Nephron (organoid): ENCODE measurements around the gene GPR173.

Experiments used
- H3K27ac Mint-ChIP-seq, 3 experiments: 2 replicates each; pipeline ENCODE4 v1.8.0; 2020; ENCODE audit warnings: mixed read lengths in 3 of 3, mild to moderate bottlenecking in 2 of 3, moderate library complexity in 1 of 3
- H3K27me3 Mint-ChIP-seq: 2 replicates; pipeline ENCODE4 v1.8.0; 2021; ENCODE audit warnings: low read depth, mild to moderate bottlenecking, moderate library complexity, mixed read lengths
- H3K36me3 Mint-ChIP-seq: 2 replicates; pipeline ENCODE4 v1.8.0; 2020; ENCODE audit warnings: low read depth, mixed read lengths
- H3K4me1 Mint-ChIP-seq: 2 replicates; pipeline ENCODE4 v1.8.0; 2020; ENCODE audit warnings: mixed read lengths
- H3K4me3 Mint-ChIP-seq, 3 experiments: 2 replicates each; pipeline ENCODE4 v1.8.0; 2020; ENCODE audit warnings: mild to moderate bottlenecking in 3 of 3, mixed read lengths in 3 of 3, moderate library complexity in 2 of 3
- H3K9me3 Mint-ChIP-seq: 2 replicates; pipeline ENCODE4 v1.8.0; 2020; ENCODE audit warnings: mixed read lengths
- CTCF ChIP-seq, 3 experiments: fragments of 200-600 bp; sonication (generic); IDR thresholded peaks; one replicate each; pipeline ENCODE4 v1.5.0; 2021; ENCODE audit warnings: antibody characterized with exemption in 3 of 3; ENCODE audit not compliant: unreplicated experiment in 3 of 3

The GPR173 gene

DNA sequence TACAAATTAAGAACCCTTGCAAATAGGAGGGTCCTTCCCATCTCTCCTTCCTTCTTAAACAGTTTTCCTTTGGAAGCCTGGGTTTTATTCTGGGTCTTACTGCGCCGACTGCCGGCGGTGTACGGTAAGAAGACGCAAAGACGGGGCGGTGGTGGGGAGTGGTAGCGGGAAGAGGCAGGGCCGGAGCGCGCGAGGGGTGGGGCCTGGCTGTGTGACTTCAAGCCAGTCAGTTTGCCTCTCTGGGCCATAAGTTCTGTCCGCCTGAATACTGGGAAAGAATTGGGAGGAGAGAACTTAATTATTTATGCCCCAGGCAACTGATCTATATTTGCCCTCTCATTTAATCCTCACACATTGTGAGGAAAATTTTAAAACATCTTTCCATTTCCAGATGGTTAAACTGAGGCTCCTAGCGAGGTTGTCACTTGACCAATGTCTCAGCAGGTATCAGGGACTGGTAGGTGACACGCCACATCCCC lies 44.6 kb downstream of the GPR173 start:
- Mint-ChIP-seq H3K27ac (peak overlapping the region; percentile 78 to 88 (median 87)), H3K36me3 (peaks cover 3% of the 10 kb centered on the region), H3K9me3 (no peaks in the 10 kb centered on the region), H3K27me3 (no peaks in the 10 kb centered on the region), H3K4me3 (peak overlapping the region; percentile 85 to 94 (median 91)), H3K4me1 (peaks cover 26% of the 10 kb centered on the region)
- TF ChIP-seq CTCF (IDR thresholded peaks at IDR 0.05; ENCODE audit: unreplicated experiment in 3 of 3), result peak; percentile 33 to 52 (median 47)

DNA sequence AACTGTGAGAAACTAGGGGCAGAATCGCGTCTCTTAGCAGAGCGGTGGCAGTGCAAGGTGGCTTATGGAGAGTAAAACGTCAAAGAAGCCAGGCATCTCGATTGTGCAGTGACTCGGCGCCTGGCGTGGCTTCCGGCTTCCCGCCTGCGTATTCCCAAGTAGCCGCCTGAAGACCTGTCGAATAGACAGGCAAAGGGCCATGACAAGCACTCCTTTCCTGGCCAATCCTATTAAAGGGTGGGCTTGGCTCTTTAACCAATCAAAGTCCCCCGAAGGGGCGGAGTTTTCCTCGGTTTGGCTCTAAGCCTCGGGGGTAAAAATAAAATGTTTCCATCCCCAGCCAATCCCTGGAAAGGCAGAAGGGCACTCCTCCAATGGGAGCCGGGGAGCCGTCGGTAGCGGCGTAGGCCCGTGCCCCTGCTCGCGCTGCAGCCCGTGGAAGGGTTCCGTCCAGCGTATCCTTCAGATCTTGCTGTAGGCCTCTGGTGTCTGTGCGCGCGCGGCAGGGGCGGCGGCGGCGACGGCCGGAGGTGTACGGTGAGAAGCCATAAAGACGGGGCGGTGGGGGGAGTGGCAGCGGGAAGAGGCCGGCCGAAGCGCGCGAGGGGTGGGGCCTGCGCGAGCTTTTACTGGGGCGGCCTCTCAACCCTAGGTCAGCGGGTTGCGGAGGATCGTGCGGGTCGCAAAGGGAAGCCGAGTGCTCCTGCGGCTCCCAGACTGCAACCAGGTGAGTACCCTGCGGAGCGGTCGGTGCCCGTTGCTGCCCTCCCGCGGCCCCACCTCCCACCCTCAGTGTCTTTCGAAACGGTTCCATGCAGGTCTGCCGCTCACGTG lies 45.4 kb downstream of the GPR173 start, which contains the start of gene KANTR:
KANTR (plus strand) TSS at position 395 of the 834 bp plus-strand sequence. CDS start 30,131 bp downstream, outside the sequence.
- H3K36me3 Mint-ChIP-seq, result peaks cover 4% of the 10 kb centered on the region

GRCh38 chrX:53094582-53094905 lies 46.0 kb downstream of the GPR173 start:
- Mint-ChIP-seq H3K9me3 (peaks cover 3% of the 10 kb centered on the region), H3K27me3 (no peaks in the 10 kb centered on the region), H3K4me3 (peak overlapping the region; percentile 85 to 94 (median 91)), H3K4me1 (peaks cover 13% of the 10 kb centered on the region), H3K36me3 (peaks cover 8% of the 10 kb centered on the region), H3K27ac (peak overlapping the region; percentile 78 to 88 (median 79))
- no peak for TF ChIP-seq CTCF (IDR thresholded peaks at IDR 0.05; ENCODE audit: unreplicated experiment in 3 of 3)

More for the DNA sequence above, 45.4 kb downstream of the GPR173 start, which contains the start of gene KANTR:
- Mint-ChIP-seq H3K27me3 (no peaks in the 10 kb centered on the region), H3K9me3 (no peaks in the 10 kb centered on the region), H3K27ac (peak within 1 kb of the TSS; percentile 78 to 88 (median 87)), H3K4me3 (peak within 1 kb of the TSS; percentile 85 to 94 (median 91)), H3K4me1 (peaks cover 18% of the 10 kb centered on the region)
- TF ChIP-seq CTCF (IDR thresholded peaks at IDR 0.05; ENCODE audit: unreplicated experiment in 3 of 3), result no peak

DNA sequence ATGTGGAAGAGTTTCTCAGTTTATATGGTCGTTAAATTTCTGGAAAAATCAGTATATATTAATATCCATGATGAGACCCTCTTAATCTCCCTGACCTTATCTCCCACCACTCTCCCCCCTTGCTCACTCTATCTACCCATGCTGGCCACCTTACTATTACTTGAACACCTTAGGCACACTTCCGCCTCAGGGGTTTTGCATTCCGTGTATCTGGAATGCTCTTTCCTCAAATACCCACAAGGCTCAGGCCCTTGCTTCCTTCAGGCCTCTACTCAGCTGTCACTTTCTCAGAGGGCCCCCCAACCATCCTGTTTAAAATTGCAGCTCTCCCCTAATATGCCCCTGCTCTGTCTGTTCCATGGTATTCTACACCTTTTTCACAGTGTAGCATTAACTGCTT lies 47.2 kb downstream of the GPR173 start:
- peaks cover 5% of the 10 kb centered on the region for H3K9me3 Mint-ChIP-seq
- H3K4me3 Mint-ChIP-seq, result peak overlapping the region; percentile 44 to 63 (median 57)
- H3K27ac Mint-ChIP-seq, result no peak overlapping the region
- peaks cover 11% of the 10 kb centered on the region for H3K36me3 Mint-ChIP-seq
- H3K4me1 Mint-ChIP-seq, result peaks cover 5% of the 10 kb centered on the region
- no peak for TF ChIP-seq CTCF (IDR thresholded peaks at IDR 0.05; ENCODE audit: unreplicated experiment in 3 of 3)
- H3K27me3 Mint-ChIP-seq, result no peaks in the 10 kb centered on the region

DNA sequence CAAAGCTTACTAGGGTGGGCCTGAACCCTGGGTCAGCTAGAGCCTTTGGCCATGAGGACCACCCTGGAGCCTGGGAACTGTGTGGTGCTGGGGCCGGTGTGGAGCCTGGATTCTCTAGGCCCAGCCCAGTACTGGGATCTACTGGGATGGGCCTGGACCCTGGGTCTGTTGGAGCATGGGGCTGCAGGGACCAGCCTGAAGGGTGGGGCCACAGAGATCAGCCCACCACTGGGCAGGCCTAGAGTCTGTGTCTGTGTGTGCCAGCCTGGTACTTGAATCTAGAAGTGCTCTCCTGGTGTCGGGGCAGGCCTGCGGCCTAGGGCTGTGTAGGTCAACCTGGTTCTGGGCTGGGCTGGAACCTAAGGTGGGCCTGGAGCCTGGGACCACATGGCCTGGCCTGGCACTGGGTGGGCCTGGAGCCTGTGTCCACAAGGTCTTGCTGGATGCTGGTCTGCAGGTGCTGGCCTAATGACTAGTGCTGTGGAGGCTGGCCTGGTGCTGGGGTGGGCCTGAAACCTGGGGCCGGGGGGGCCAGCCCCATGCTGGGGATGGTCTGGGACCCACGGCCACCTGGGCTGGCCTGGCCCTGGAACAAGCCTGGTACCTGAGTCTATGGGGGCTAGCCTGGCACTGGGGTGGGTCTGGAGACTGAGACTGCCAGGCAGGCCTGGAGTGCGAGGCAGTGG lies 66.4 kb downstream of the GPR173 start:
- Mint-ChIP-seq H3K36me3 (peaks cover 32% of the 10 kb centered on the region), H3K9me3 (peaks cover 18% of the 10 kb centered on the region), H3K27ac (no peak overlapping the region), H3K4me1 (peaks cover 7% of the 10 kb centered on the region), H3K27me3 (no peaks in the 10 kb centered on the region), H3K4me3 (no peak overlapping the region)
- no peak for TF ChIP-seq CTCF (IDR thresholded peaks at IDR 0.05; ENCODE audit: unreplicated experiment in 3 of 3)
